H1 (cell line): ENCODE measurements around the gene PLCB1. TPM values are rescaled to one million over a fixed set of nuclear protein-coding genes. Genes with fewer than 3 reads are reported as not detected.

Experiments
- CTCF ChIA-PET: fragments of 300-600 bp; sonication (Branson Sonifier 250); formaldehyde crosslinking; loops from one replicate; lab custom pipeline; 2021; ENCODE audit not compliant: partially characterized antibody; lab: Charles Lee
- POLR2A ChIA-PET: fragments of 300-600 bp; sonication (Branson Sonifier 250); formaldehyde crosslinking; loops from one replicate; lab custom pipeline; 2021; ENCODE audit warnings: inconsistent platforms; ENCODE audit not compliant: partially characterized antibody; lab: Charles Lee
- DNase-seq, 2 experiments: peaks; one replicate each; pipeline versions ENCODE4 v3.0.0 to v3.0.0-alpha.2; 2010 to 2022; ENCODE audit warnings: low spot score in 2 of 2, low read depth in 1 of 2, mixed read lengths in 1 of 2
- FAIRE-seq: peaks from 2 replicates; lab custom pipeline; 2011; peaks lifted over from hg19 to GRCh38; lab: Jason Lieb, UNC
- H2AFZ ChIP-seq: 2 replicates; pipeline ENCODE4 v1.8.1; 2012; ENCODE audit warnings: low read length, inconsistent platforms
- H2AK5ac ChIP-seq: 2 replicates; pipeline ENCODE4 v1.6.1; 2013; ENCODE audit warnings: low read depth, low read length
- H2BK120ac ChIP-seq: replicated peaks from 2 replicates; pipeline ENCODE3; 2013; ENCODE audit warnings: low read depth, low read length, inconsistent platforms
- H2BK12ac ChIP-seq: 2 replicates; pipeline ENCODE4 v1.6.1; 2013; ENCODE audit warnings: low read depth, low read length
- H2BK15ac ChIP-seq: 2 replicates; pipeline ENCODE4 v1.6.1; 2013; ENCODE audit warnings: low read length
- H2BK20ac ChIP-seq: 2 replicates; pipeline ENCODE4 v1.6.1; 2013; ENCODE audit warnings: low read length
- H2BK5ac ChIP-seq: 2 replicates; pipeline ENCODE4 v1.6.1; 2013; ENCODE audit warnings: low read depth, low read length
- H3K14ac ChIP-seq: 2 replicates; pipeline ENCODE4 v1.6.1; 2013; ENCODE audit warnings: inconsistent platforms; ENCODE audit not compliant: insufficient read length
- H3K18ac ChIP-seq: 2 replicates; pipeline ENCODE4 v1.6.1; 2013; ENCODE audit warnings: low read length; ENCODE audit errors: extremely low read depth
- H3K23ac ChIP-seq: 2 replicates; pipeline ENCODE4 v1.6.1; 2013; ENCODE audit warnings: inconsistent platforms; ENCODE audit not compliant: insufficient read length
- H3K23me2 ChIP-seq: 2 replicates; pipeline ENCODE4 v1.6.1; 2013; ENCODE audit warnings: low read depth, low read length
- H3K27ac ChIP-seq: 2 replicates; pipeline ENCODE4 v1.6.1; 2011; ENCODE audit warnings: low read depth, low read length, inconsistent platforms
- H3K27me3 ChIP-seq, 4 experiments: replicated peaks in 1 of 4; 1 replicate in 1 of 4; 2 replicates in 3 of 4; pipeline versions ENCODE4 v1.6.1 to v1.8.1; 2011 to 2013; ENCODE audit warnings: low read length in 3 of 4, mild to moderate bottlenecking in 3 of 4, inconsistent platforms in 2 of 4, mixed read lengths in 2 of 4, moderate library complexity in 1 of 4; ENCODE audit not compliant: control insufficient read depth in 3 of 4, insufficient read depth in 3 of 4; ENCODE audit errors: extremely low read depth in 1 of 4
- H3K36me3 ChIP-seq, 4 experiments: 2 replicates each; pipeline versions ENCODE4 v1.6.1 to v1.8.1; 2011 to 2013; ENCODE audit warnings: mild to moderate bottlenecking in 4 of 4, low read length in 3 of 4, moderate library complexity in 2 of 4, control low read depth in 1 of 4, inconsistent platforms in 1 of 4; ENCODE audit not compliant: insufficient read depth in 4 of 4, control insufficient read depth in 2 of 4
- H3K4ac ChIP-seq: replicated peaks from 2 replicates; pipeline ENCODE3; 2013; ENCODE audit warnings: low read length, low read depth, mixed read lengths, inconsistent platforms; ENCODE audit not compliant: insufficient read length
- H3K4me1 ChIP-seq, 4 experiments: replicated peaks in 1 of 4; 1 replicate in 1 of 4; 2 replicates in 3 of 4; pipeline versions ENCODE4 v1.6.1 to v1.8.1; 2011 to 2013; ENCODE audit warnings: low read length in 3 of 4, inconsistent platforms in 2 of 4, mixed read lengths in 1 of 4; ENCODE audit not compliant: insufficient read depth in 4 of 4, control insufficient read depth in 3 of 4
- H3K4me2 ChIP-seq, 2 experiments: 2 replicates each; pipeline versions ENCODE4 v1.6.1 to v1.8.1; 2011 to 2013; ENCODE audit warnings: low read depth in 2 of 2, low read length in 2 of 2, control low read depth in 1 of 2, inconsistent platforms in 1 of 2, mild to moderate bottlenecking in 1 of 2; ENCODE audit not compliant: insufficient read depth in 1 of 2
- H3K4me3 ChIP-seq, 4 experiments: fragments of 200-600, 300-600 bp in 1 of 4; sonication (generic), shearing (Covaris generic), sonication (Bioruptor Twin) in 1 of 4; 2 replicates each; pipeline versions ENCODE4 v1.5.1 to v1.8.1; 2011 to 2016; ENCODE audit warnings: low read length in 4 of 4, low read depth in 3 of 4, control low read depth in 2 of 4, inconsistent platforms in 2 of 4, mild to moderate bottlenecking in 2 of 4, mixed read lengths in 1 of 4, moderate library complexity in 1 of 4; ENCODE audit not compliant: insufficient read depth in 2 of 4; ENCODE audit errors: extremely low read depth in 1 of 4
- H3K56ac ChIP-seq: replicated peaks from 2 replicates; pipeline ENCODE3; 2013; ENCODE audit warnings: low read depth, mild to moderate bottlenecking, mixed read lengths, low read length, inconsistent platforms; ENCODE audit not compliant: insufficient read length
- H3K79me1 ChIP-seq: 2 replicates; pipeline ENCODE4 v1.6.1; 2013; ENCODE audit warnings: low read depth, low read length, control low read depth
- H3K79me2 ChIP-seq, 2 experiments: 2 replicates each; pipeline versions ENCODE4 v1.6.1 to v1.8.1; 2012 to 2013; ENCODE audit warnings: low read length in 2 of 2, mild to moderate bottlenecking in 2 of 2, inconsistent platforms in 1 of 2; ENCODE audit not compliant: insufficient read depth in 2 of 2, control insufficient read depth in 1 of 2
- H3K9ac ChIP-seq, 4 experiments: replicated peaks in 1 of 4; 1 replicate in 1 of 4; 2 replicates in 3 of 4; pipeline versions ENCODE4 v1.6.1 to v1.8.1; 2011 to 2013; ENCODE audit warnings: low read depth in 3 of 4, low read length in 3 of 4, control low read depth in 2 of 4, mild to moderate bottlenecking in 2 of 4, moderate library complexity in 2 of 4, inconsistent platforms in 1 of 4; ENCODE audit errors: extremely low read depth in 1 of 4
- H3K9me3 ChIP-seq, 2 experiments: 2 replicates each; pipeline versions ENCODE4 v1.6.1 to v1.8.1; 2012 to 2013; ENCODE audit warnings: mild to moderate bottlenecking in 2 of 2, moderate library complexity in 2 of 2, control low read depth in 1 of 2, inconsistent platforms in 1 of 2, low read depth in 1 of 2, low read length in 1 of 2, mixed read lengths in 1 of 2; ENCODE audit not compliant: insufficient read depth in 2 of 2
- H4K20me1 ChIP-seq, 2 experiments: replicated peaks in 1 of 2; 2 replicates each; pipeline versions ENCODE3 to v1.8.1; 2011 to 2013; ENCODE audit warnings: inconsistent platforms in 2 of 2, low read length in 2 of 2, mild to moderate bottlenecking in 1 of 2; ENCODE audit not compliant: insufficient read depth in 2 of 2, control insufficient read depth in 1 of 2
- H4K5ac ChIP-seq: 2 replicates; pipeline ENCODE4 v1.6.1; 2013; ENCODE audit warnings: low read length, low read depth, mixed read lengths, inconsistent platforms; ENCODE audit not compliant: insufficient read length
- H4K8ac ChIP-seq: 2 replicates; pipeline ENCODE4 v1.8.0; 2013; ENCODE audit warnings: mild to moderate bottlenecking, moderate library complexity, low read length, inconsistent platforms; ENCODE audit not compliant: insufficient read depth; ENCODE audit errors: extremely low read depth
- H4K91ac ChIP-seq: replicated peaks from 2 replicates; pipeline ENCODE3; 2013; ENCODE audit warnings: low read length, mixed read lengths, inconsistent platforms; ENCODE audit not compliant: insufficient read length
- BRCA1 ChIP-seq: IDR thresholded peaks from 2 replicates; pipeline ENCODE4 v1.6.1; 2012; ENCODE audit warnings: low read depth, low read length, improper control_type of control experiment
- CEBPB ChIP-seq: IDR thresholded peaks from 2 replicates; pipeline ENCODE4 v1.6.1; 2012; ENCODE audit warnings: low read depth, low read length
- EP300 ChIP-seq, 2 experiments: IDR thresholded peaks; 1 replicate in 1 of 2; 2 replicates in 1 of 2; pipeline ENCODE4 v1.6.1; 2011 to 2012; ENCODE audit warnings: low read depth in 2 of 2, low read length in 2 of 2, mild to moderate bottlenecking in 2 of 2, borderline replicate concordance in 1 of 2, inconsistent platforms in 1 of 2, moderate library complexity in 1 of 2
- GTF2F1 ChIP-seq: IDR thresholded peaks from 2 replicates; pipeline ENCODE4 v1.6.1; 2012; ENCODE audit warnings: low read depth, low read length, improper control_type of control experiment, borderline replicate concordance
- POU5F1 ChIP-seq: IDR thresholded peaks from 2 replicates; pipeline ENCODE4 v1.6.1; 2011; ENCODE audit warnings: low read depth, mild to moderate bottlenecking, low read length, moderate library complexity
- RXRA ChIP-seq: IDR thresholded peaks from 2 replicates; pipeline ENCODE4 v1.6.1; 2011; ENCODE audit warnings: low read depth, mild to moderate bottlenecking, low read length, moderate library complexity; ENCODE audit not compliant: insufficient read depth
- SP2 ChIP-seq: IDR thresholded peaks from 2 replicates; pipeline ENCODE4 v1.6.1; 2012; ENCODE audit warnings: mild to moderate bottlenecking, low read length, inconsistent platforms
- SP4 ChIP-seq: IDR thresholded peaks from 2 replicates; pipeline ENCODE4 v1.6.1; 2012; ENCODE audit warnings: low read length, inconsistent platforms
- YY1 ChIP-seq: IDR thresholded peaks from 2 replicates; pipeline ENCODE4 v1.6.1; 2011; ENCODE audit warnings: low read depth, mild to moderate bottlenecking, low read length
- WGBS, 2 experiments: shearing (Covaris generic) in 1 of 2; methylation state at CpG; one replicate each; pipeline versions ENCODE4 v1.1.6 to v1.1.7; 2013 to 2015; ENCODE audit warnings: low lambda C conversion rate in 2 of 2, mixed read lengths in 2 of 2, inconsistent platforms in 1 of 2, low coverage in 1 of 2, missing lambda C conversion rate in 1 of 2; ENCODE audit not compliant: insufficient replicate concordance in 2 of 2, insufficient coverage in 1 of 2, insufficient read length in 1 of 2; ENCODE audit errors: extremely low coverage in 1 of 2, missing lambda C conversion rate in 1 of 2; 5-methylcytosine and 5-hydroxymethylcytosine counted together
- polyA plus RNA-seq, 7 experiments: library from polyadenylated mRNA; depleted of rRNA in 3 of 7; stranded (reverse) in 5 of 7; unstranded in 2 of 7; fragments of >200 nt in 5 of 7; fragments of 200-250 nt in 2 of 7; gene quantifications; 1 replicate in 5 of 7; 2 replicates in 1 of 7; 4 replicates in 1 of 7; pipeline versions ENCODE4 v1.2.1 to v1.2.3, GENCODE V29; 2011 to 2013; ENCODE audit warnings: missing spikeins in 2 of 7, mixed read lengths in 2 of 7
- total RNA-seq: library from RNA; stranded (reverse); fragmentation: NEBNext Ultra II Directional; extraction: Animal tissue kit (Norgen Biotek cat#: 25700); gene quantifications from 2 replicates; pipeline ENCODE4 v1.2.1, GENCODE V29; 2021
- TF ChIP-seq, protein P1 (sequence below): IDR thresholded peaks from 2 replicates; pipeline ENCODE4 v1.6.1; 2012; ENCODE audit warnings: inconsistent platforms
- TF ChIP-seq, protein P2 (sequence below), 3 experiments: IDR thresholded peaks; 1 replicate in 2 of 3; 2 replicates in 1 of 3; pipeline versions ENCODE4 v1.5.1 to v1.6.1; 2011; ENCODE audit warnings: low read length in 3 of 3, mild to moderate bottlenecking in 3 of 3, inconsistent platforms in 2 of 3, low read depth in 1 of 3, moderate library complexity in 1 of 3; ENCODE audit not compliant: insufficient read depth in 1 of 3; ENCODE audit errors: control extremely low read depth in 1 of 3
- TF ChIP-seq, protein P3 (sequence below): IDR thresholded peaks from 2 replicates; pipeline ENCODE4 v1.6.1; 2011; ENCODE audit warnings: low read depth, mild to moderate bottlenecking, low read length; ENCODE audit not compliant: insufficient read depth

Gene PLCB1
- total and polyA plus RNA-seq, 2 of the 8 experiments (the other 6 are each of a cell fraction or from before 2014, with no cell fraction given) = 2.6 to 9.1 TPM

DNA sequence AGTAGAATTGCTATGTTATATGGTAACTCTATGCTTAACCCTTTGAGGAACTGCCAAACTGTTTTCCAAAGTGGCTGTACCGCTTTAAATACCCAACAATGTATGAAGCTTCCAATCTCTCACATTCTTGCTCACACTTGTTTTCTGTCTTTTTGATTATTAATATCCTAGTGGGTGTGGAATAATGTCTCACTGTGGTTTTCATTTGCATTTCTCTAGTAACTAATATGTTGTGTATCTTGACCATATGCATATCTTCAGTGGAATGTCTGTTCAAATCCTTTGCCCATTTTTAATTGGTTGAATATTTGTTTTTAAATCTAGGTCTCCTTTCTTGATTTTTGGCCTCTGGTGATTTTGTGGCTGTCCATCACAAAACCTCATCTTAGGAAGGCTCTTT lies 759.0 kb downstream of the PLCB1 start:
- POLR2A ChIA-PET = no interaction called here
- H3K14ac ChIP-seq = no peak overlapping the region
- H3K79me2 ChIP-seq = no peaks in the 10 kb centered on the region
- no peak overlapping the region for H3K4me2 ChIP-seq
- H3K18ac ChIP-seq = no peak overlapping the region
- H4K5ac ChIP-seq = no peak overlapping the region
- H4K20me1 ChIP-seq = no peaks in the 10 kb centered on the region
- H4K91ac ChIP-seq = no peak overlapping the region
- H3K4me1 ChIP-seq = no peaks in the 10 kb centered on the region
- no peak overlapping the region for H3K4ac ChIP-seq
- 92% methylated on average over 1 of the region's 1 CpG; no CpG with 5 or more reads in 1 of the 2 experiments for WGBS, 2 experiments
- no peaks in the 10 kb centered on the region for H3K79me1 ChIP-seq
- no peaks in the 10 kb centered on the region; the same call in 1 of the 2 replicates for H3K23me2 ChIP-seq
- H3K9ac ChIP-seq = no peak overlapping the region
- no peak overlapping the region for H2BK5ac ChIP-seq
- no peaks in the 10 kb centered on the region for H3K36me3 ChIP-seq
- no peak overlapping the region for H3K4me3 ChIP-seq
- H2BK15ac ChIP-seq = no peak overlapping the region
- no peak overlapping the region for H2BK12ac ChIP-seq
- H2BK120ac ChIP-seq = no peak overlapping the region
- no peak overlapping the region for H2BK20ac ChIP-seq
- no peak overlapping the region for H2AFZ ChIP-seq
- H3K27me3 ChIP-seq = no peaks in the 10 kb centered on the region
- H4K8ac ChIP-seq = no peak overlapping the region
- no peak overlapping the region for H3K56ac ChIP-seq
- peaks cover 11 to 12% of the 10 kb centered on the region in 2 experiments; a peak in 3 of 4 replicates for H3K9me3 ChIP-seq
- H3K27ac ChIP-seq = no peak overlapping the region
- no peak for FAIRE-seq
- no peak overlapping the region for H2AK5ac ChIP-seq
- no peak overlapping the region for H3K23ac ChIP-seq
- no peak for DNase-seq
- CTCF ChIA-PET = no interaction called here
- TF ChIP-seq SP2 (no peak), SP4 (no peak), BRCA1 (no peak), CEBPB (no peak), EP300 (IDR thresholded peaks at IDR 0.05; ENCODE audit: borderline replicate concordance in 1 of 2, low read depth in 2 of 2, low read length in 2 of 2) (no peak), POU5F1 (no peak), GTF2F1 (no peak), YY1 (no peak), RXRA (no peak)
- TF ChIP-seq, protein P1, sequence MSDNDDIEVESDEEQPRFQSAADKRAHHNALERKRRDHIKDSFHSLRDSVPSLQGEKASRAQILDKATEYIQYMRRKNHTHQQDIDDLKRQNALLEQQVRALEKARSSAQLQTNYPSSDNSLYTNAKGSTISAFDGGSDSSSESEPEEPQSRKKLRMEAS = no peak
- TF ChIP-seq, protein P2, sequence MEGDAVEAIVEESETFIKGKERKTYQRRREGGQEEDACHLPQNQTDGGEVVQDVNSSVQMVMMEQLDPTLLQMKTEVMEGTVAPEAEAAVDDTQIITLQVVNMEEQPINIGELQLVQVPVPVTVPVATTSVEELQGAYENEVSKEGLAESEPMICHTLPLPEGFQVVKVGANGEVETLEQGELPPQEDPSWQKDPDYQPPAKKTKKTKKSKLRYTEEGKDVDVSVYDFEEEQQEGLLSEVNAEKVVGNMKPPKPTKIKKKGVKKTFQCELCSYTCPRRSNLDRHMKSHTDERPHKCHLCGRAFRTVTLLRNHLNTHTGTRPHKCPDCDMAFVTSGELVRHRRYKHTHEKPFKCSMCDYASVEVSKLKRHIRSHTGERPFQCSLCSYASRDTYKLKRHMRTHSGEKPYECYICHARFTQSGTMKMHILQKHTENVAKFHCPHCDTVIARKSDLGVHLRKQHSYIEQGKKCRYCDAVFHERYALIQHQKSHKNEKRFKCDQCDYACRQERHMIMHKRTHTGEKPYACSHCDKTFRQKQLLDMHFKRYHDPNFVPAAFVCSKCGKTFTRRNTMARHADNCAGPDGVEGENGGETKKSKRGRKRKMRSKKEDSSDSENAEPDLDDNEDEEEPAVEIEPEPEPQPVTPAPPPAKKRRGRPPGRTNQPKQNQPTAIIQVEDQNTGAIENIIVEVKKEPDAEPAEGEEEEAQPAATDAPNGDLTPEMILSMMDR (IDR thresholded peaks at IDR 0.05; ENCODE audit: control extremely low read depth in 1 of 3, insufficient read depth in 1 of 3, low read depth in 1 of 3, low read length in 3 of 3) = no peak
- TF ChIP-seq, protein P3, sequence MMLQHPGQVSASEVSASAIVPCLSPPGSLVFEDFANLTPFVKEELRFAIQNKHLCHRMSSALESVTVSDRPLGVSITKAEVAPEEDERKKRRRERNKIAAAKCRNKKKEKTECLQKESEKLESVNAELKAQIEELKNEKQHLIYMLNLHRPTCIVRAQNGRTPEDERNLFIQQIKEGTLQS = no peak
